HG03103 (cell line): ENCODE measurements around the gene MYO1E.

Experiments used
- ATAC-seq: cut with Tn5 transposase; IDR thresholded peaks from one replicate; pipeline ENCODE4 v1.9.1; 2021; ENCODE audit warnings: low read depth; ENCODE audit not compliant: unreplicated experiment

Gene MYO1E

DNA sequence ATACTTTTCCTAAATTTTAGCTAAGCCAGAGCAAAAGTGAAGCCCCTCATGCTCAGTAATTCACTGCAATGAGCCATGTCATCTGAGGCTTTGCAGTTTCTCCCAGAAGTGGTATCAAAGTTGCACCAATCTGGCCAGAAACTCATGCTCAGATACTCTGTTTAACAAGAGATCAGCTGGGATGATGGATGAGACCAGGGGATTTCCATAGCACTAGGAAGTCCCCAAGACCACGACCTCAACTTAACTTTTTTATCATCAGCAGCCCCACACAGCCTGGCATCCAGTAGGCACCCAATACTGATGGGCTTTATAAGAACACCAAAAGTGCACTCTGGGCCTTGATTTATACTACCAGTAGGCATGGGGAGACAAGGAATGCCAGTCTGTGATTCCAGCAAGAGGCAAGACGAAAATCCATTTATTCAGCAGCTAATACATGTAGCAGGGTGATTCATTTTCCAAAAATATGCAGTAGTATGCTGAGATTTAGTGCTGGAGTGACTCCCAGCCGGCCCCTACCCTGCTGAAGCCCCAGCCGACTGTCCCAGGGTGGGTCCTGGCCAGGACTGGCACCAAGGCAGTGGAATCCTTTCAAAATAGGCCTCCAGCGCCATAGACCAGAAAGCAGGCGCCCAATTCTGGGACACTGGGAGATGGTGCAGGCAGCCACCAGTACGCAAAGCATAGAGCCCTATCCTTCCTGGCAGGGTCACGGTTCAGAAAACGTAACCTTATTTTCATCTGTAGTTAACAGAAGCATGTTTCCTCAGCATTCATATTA is 166.6 kb downstream of the MYO1E start:
- no peak for ATAC-seq

GRCh38 chr15:59203657-59204056 is 169.0 kb downstream of the MYO1E start:
- ATAC-seq = no peak

- no peak for ATAC-seq
Measured at GRCh38 chr15:59203008-59203407, 169.7 kb downstream of the MYO1E start.

GRCh38 chr15:59200560-59200959 is 172.1 kb downstream of the MYO1E start:
- ATAC-seq = no peak

GRCh38 chr15:59199626-59200465 is 172.8 kb downstream of the MYO1E start:
- no peak for ATAC-seq

GRCh38 chr15:59197454-59197853 is 175.2 kb downstream of the MYO1E start:
- ATAC-seq = no peak

DNA sequence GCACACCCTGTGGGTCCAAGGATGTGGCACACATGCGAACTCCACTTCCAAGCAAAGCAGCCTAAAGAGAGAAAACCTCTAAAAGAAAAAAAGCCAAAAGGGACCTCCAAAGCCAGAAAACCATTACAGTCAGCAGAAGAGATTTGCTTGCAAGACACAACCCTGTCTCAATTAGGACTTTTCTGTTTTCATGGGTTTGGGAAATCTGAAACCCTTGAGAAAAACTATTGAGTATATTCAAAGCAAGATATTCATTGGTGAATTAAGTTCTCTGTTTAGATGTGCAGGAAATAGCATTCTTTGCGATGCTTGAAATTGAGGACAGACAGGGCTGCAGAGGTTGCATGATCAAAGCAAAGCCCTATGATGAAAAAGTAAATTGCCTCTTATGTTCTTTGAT is 176.3 kb downstream of the MYO1E start:
- ATAC-seq = no peak

DNA sequence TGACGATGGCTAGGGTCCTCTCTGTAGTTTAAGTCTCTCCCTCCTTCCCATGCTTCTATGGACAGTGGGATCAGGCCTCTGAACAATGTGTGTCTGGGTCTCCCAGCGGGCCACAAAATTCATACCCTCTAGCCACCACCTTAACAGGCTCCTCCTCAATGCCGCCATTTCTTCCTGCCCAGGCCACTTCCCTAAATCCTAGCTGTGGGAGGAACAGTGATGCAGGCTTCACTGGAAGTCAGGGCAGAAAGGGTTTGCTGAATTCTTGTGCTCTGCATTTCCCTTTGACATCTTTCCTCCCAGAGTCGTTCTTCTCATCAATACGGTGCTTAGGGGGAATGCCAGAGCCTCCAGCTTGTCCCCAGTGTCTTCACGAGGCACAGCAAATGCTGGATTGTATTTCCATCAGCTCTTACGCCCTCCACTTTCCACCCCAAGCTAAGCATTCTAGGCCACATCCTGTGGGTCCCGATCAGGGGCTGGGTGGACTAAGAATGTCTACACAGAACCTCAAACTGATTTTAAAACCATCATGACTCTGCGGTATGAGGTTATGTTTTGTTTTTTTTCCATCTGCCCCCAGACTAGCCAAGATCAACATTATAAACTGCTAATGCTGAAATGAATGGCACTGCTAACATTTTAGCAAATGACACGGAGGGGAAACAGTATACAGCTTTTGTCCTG is 177.9 kb downstream of the MYO1E start:
- no peak for ATAC-seq

DNA sequence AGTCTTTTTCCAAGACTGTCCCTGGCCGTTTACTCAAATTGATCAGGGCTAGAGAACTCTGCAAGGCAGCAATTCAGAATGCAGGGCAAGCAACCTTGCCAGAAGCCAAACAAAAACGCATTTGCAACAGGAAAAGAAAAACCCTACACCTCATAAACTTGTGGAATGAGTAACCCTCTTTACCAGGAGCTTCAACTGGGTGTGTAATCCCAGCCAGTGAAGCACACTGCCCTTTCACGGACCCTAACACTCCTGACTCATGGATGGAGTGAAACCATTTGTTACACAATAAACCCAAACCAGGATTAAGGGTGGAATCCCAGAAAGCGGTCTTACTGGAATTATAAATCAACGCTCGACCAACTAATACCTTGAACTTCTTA is 180.8 kb downstream of the MYO1E start:
- no peak for ATAC-seq

DNA sequence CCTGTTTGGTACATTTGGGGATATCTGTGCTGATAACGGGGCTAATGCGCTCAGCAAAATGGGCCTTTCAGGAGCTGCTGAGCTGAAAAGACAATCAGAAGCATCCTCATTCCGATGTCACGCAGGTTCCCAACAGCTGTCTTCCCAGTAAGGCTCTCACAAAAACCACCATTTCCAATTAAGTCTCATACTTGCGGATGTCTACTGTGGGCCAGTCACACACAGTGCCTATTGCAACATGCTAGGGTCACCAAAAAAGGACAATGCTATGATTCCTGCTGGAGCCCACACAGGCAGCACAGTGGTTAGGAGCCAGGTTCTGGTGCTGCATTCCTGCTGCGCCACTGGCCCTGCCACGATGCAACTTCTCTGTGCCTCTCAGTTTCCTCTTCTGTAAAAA is 182.4 kb downstream of the MYO1E start:
- ATAC-seq = no peak

- ATAC-seq = no peak
Measured at GRCh38 chr15:59189241-59189640, 183.4 kb downstream of the MYO1E start.

- no peak for ATAC-seq
Measured at GRCh38 chr15:59186501-59186900, 186.2 kb downstream of the MYO1E start.

GRCh38 chr15:59185725-59186124 is 186.9 kb downstream of the MYO1E start:
- no peak for ATAC-seq

DNA sequence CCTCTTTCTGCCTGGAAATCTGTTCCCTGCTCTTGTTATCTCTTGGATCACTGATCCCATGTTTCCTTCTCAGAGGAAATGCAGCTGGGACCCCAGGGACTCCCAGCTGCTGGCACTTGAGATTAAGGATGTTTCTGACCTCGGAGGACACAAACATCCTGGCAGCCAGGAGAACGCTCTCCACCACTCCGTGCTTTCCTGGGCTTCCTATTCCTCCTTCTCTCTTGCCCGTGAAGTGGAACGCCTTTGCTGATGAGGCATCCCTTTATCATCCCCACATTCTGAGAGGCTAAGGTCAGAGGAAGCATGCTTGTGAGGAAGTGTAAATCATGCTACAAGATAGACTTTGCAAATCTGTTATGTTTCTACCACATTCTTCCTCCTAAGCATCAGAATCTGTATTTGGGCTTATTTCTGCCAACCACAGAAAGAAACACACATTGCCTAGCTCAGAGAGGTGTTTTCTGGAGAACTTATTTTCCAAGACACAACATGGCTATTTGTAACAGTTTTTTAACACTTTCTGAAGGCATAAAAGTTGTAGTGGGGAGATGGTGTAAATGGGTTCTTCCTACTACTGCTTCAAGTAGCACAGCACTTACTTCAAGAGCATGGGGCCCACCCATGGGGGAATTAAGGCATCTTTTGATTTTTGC is 191.6 kb downstream of the MYO1E start:
- ATAC-seq = no peak

- no peak for ATAC-seq
Measured at GRCh38 chr15:59179717-59180116, 193.0 kb downstream of the MYO1E start.

GRCh38 chr15:59178151-59178695 is 194.4 kb downstream of the MYO1E start:
- no peak for ATAC-seq

DNA sequence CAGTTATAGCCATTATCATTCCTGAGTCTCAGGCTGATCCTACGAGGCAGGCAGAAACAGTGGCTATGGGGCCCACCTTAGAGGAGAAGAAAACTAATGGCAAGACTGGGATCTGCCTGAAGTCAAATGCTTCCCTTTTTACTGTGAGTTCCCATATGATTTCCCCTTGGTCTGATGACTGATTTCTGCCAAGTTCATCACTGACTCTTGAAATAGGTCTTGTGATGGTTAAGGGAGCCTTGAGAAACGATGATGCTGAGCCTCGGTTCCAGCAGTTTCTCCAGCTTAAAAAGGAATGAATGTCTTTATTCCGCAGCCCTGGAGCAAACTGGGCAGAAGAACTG is 195.4 kb downstream of the MYO1E start:
- no peak for ATAC-seq

DNA sequence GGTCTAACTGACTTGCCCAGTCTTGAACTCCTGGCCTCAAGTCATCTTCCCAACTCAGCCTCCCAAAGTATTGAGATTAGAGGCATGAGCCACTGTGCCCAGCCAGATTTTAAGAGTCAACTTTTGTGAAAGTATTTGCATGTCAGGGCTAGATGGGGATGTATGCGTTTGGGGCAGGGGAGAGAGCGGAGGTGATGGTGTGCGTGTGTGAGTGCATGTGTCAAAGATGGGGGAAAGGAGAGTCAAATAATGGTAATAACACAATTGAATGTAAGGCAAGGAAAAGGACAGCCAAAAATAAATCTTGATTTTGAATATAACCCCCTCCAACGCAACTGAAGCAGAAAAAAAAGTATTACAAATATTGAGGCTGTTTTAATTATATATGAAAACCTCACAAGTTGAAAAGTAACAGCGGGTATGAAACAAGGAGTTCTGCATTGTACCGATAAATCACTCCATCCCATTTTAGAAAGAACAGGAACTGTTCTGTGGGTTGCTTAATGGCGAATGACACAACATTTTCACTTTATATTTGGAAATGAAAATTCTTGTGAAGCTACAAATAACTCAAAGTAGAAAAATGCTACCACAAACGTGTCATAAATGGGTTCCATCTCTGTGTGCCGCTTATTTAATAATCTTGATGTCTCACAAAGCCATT is 195.9 kb downstream of the MYO1E start:
- no peak for ATAC-seq

GRCh38 chr15:59174835-59175831 is 197.5 kb downstream of the MYO1E start:
- no peak for ATAC-seq
